Sigmoid colon (tissue), 7 donors: ENCODE data around the gene GBP7. TPM values are rescaled to one million over a fixed set of nuclear protein-coding genes. Genes with fewer than 3 reads are reported as not detected.

ENCODE experiments used
- polyA plus RNA-seq, 3 donors: library from polyadenylated mRNA; stranded (reverse); fragments of 200-250 nt; gene quantifications; one replicate each; pipeline ENCODE4 v1.2.3, GENCODE V29; 2013
- total RNA-seq, 4 donors: library from RNA; depleted of rRNA; stranded (reverse); fragments of >200 nt; gene quantifications; one replicate each; pipeline ENCODE4 v1.1.0, GENCODE V29; 2016
- donor health status: healthy with polysubstance abuse.
- donor health status: Bipolar disorder and iron deficiency.
- donor health status: healthy.

The GBP7 gene
- total and polyA plus RNA-seq, 7 donors, result 0.03 TPM; not detected in 6

Other genes with a start within 250 kb of the GBP7 start
- gene KYAT3, start 183.4 kb downstream of the GBP7 start, total RNA-seq, result 10 to 100 TPM; 14.1 to 32.8 (median 20.3) TPM
- gene KYAT3, start 183.4 kb downstream of the GBP7 start, polyA plus RNA-seq, result 10 to 100 TPM; 22.2 to 25.4 (median 24.0) TPM
- 10 to 100 TPM; 10.2 to 18.6 (median 11.9) TPM for gene RBMXL1, start 183.4 kb downstream of the GBP7 start, total RNA-seq
- gene RBMXL1, start 183.4 kb downstream of the GBP7 start, polyA plus RNA-seq, result 1 to 10 TPM; 3.0 to 6.2 (median 3.6) TPM
- gene GBP3, start 153.1 kb downstream of the GBP7 start, total RNA-seq, result 10 to 100 TPM in 3 of 4 donors, 1 to 10 TPM in 1; 6.4 to 31.4 (median 15.2) TPM
- 10 to 100 TPM; 10.2 to 66.4 (median 26.9) TPM for gene GBP3, start 153.1 kb downstream of the GBP7 start, polyA plus RNA-seq
- 10 to 100 TPM; 24.1 to 72.1 (median 31.0) TPM for gene GBP1, start 110.8 kb downstream of the GBP7 start, total RNA-seq
- gene GBP1, start 110.8 kb downstream of the GBP7 start, polyA plus RNA-seq, result 10 to 100 TPM in 2 of 3 donors, 1 to 10 TPM in 1; 4.2 to 45.6 (median 11.1) TPM
- 100 to 1,000 TPM; 115 to 152 (median 142) TPM for gene GBP2, start 49.9 kb downstream of the GBP7 start, total RNA-seq
- 10 to 100 TPM; 39.5 to 86.5 (median 61.3) TPM for gene GBP2, start 49.9 kb downstream of the GBP7 start, polyA plus RNA-seq
- 1 to 10 TPM; 3.0 to 10.0 (median 3.8) TPM for gene GBP4, start 22.9 kb upstream of the GBP7 start, total RNA-seq
- 10 to 100 TPM in 1 of 3 donors, 1 to 10 TPM in 2; 1.8 to 26.1 (median 3.0) TPM for gene GBP4, start 22.9 kb upstream of the GBP7 start, polyA plus RNA-seq
- gene GBP5, start 96.9 kb upstream of the GBP7 start, total RNA-seq, result 1 to 10 TPM in 3 of 4 donors, under 1 TPM in 1; 0.83 to 1.4 (median 1.2) TPM
- gene GBP5, start 96.9 kb upstream of the GBP7 start, polyA plus RNA-seq, result 10 to 100 TPM in 1 of 3 donors, 1 to 10 TPM in 2; 1.6 to 19.3 (median 1.8) TPM
- not detected for gene GBP6, start 188.1 kb upstream of the GBP7 start, total RNA-seq
- under 1 TPM in 2 of 3 donors, not detected in 1; 0.09 to 0.60 TPM for gene GBP6, start 188.1 kb upstream of the GBP7 start, polyA plus RNA-seq